Ovary (tissue), 3 donors: ENCODE data around the gene EPN3.

Source experiments
- CTCF ChIP-seq, 3 donors: fragments of 450-650 bp in 2 of 3; fragments of 200-600 bp in 1 of 3; IDR thresholded peaks; one replicate each; pipeline versions ENCODE4 v1.5.1 to v1.8.0; 2016 to 2022; ENCODE audit warnings: antibody characterized with exemption in 3 of 3, mild to moderate bottlenecking in 1 of 3
- EP300 ChIP-seq: sonication (generic); formaldehyde crosslinking; IDR thresholded peaks from one replicate; pipeline ENCODE4 v1.6.1; 2017; ENCODE audit warnings: antibody characterized with exemption
- POLR2A ChIP-seq: fragments of 450-650 bp; IDR thresholded peaks from one replicate; pipeline ENCODE4 v1.6.1; 2017; ENCODE audit warnings: antibody characterized with exemption, mild to moderate bottlenecking, moderate library complexity
- donor health status: DM: no; HTN: no; CAD: no.

- TF ChIP-seq CTCF (IDR thresholded peaks at IDR 0.05), result no peak
- no peak for TF ChIP-seq POLR2A
- TF ChIP-seq EP300, result no peak
Measured at GRCh38 chr17:50558581-50558940, 26.0 kb downstream of the EPN3 start.
